HG02970 (cell line): ENCODE measurements around the gene TSGA10IP.

Experiments used
- ATAC-seq: cut with Tn5 transposase; IDR thresholded peaks from one replicate; pipeline ENCODE4 v1.9.1; 2021; ENCODE audit warnings: mild to moderate bottlenecking, moderate library complexity, moderate number of reproducible peaks; ENCODE audit not compliant: unreplicated experiment, low FRiP score

TSGA10IP gene

DNA sequence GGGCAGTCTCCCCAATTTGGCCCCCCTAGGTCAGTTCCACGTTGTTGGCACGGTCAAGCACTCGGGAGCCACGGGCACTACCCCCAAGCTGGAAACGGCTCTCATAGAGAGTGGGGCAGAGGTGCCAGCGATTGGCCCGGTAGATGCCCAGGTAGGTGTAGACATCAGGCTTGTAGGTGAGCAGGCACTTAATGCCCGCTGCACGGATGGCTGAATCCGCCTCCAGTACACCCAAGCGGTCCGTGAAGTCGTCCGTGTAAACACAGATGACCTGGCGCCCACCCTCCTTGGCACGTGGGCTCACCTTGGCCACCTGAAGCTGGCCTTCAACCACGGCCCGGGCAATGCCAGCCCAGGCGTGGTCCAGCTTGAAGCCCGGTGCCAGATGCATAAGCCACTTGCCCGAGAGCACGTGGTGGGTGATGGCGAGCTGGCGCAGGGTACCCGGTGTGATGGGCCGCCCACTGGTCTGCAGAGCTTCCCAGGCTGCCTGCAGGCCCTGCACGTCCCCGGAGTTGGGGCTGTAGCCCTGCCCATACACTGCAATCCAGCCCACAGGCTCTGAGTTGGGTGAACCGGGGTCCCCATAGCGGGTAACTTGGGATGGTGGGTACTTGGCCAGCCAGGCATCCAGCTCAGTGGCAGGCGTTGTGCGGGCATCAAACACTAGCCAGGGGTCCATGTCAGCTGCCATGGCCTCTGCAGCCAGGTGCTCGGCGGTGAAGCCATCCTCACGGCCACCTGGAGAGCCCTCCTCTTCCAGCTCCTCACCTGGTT, 27.7 kb upstream of the TSGA10IP start:
- no peak for ATAC-seq

DNA sequence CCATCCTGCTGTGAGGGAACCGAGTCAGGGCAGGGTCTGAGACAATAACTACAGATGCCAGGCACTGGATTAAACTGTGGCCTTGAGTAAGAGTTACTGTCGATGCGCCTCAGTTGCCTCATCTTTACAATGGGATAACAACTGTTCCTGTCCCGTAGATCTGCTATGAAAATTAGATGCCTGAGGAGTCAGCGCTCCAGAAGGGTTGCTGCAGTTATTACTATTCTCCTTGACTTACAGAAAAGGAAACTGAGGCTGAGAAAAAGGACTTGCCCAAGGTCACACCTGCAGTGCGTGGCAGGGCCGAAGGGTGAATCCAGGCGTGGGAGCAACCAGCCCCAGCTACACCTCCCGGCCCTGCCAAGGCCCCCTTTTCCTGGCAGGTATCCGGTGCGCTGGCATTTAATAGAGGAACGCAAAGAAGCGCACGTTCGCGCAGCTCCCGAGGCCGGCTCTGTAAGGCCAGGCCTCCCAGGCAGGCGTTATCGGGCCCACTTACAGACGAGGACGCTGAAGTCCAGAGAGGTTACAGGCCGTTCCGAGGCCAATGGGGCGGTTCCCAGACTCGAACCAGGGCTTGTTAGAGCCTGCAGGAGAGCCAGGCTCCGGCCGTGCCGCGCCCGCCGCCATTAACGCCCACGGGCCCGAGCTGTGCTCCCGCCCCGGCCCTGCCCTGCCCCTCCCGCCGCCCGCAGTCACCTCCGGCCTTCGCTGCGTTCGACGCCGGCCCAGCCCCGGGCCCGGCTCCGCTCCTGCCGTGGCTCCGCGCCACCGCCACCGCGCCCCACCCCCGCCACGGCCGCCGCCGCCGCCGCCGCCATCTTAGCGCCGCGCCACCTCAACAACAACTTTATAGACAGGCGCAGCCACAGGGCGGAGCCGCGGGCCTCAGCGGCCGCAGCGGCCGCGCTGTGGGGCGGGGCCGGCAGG, 26.8 kb upstream of the TSGA10IP start, which contains the start of gene C11orf68:
Gene C11orf68, minus strand, starts transcription at position 852 of the 930 bp plus-strand sequence. Its CDS starts 31 bp downstream, at position 821.
- peak; percentile 61 for ATAC-seq

DNA sequence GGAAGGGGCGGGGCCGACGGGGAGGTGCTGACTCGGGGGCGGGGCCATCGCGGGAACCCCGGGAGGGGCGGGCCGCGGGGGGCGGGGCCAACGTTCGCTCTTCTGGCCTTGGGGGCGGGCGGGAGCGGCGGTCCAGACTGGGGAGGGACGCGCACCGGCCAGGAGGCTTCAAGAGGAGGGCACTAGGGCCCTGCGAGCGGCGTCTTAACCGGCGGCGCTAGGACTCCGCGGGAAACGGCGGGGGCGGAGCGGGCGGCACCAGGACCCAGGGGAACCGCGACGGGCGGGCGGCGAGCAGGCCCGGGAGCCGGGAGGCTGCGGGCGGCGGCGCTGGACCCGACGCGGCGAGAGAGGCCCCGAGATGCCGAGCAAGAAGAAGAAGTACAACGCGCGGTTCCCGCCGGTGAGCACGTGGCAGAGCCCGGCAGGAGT, 26.1 kb upstream of the TSGA10IP start, which contains the start of gene DRAP1:
Gene DRAP1, plus strand, starts transcription at position 286 of the 432 bp plus-strand sequence. Its CDS starts 76 bp downstream, at position 362.
- ATAC-seq = peak; percentile 83

DNA sequence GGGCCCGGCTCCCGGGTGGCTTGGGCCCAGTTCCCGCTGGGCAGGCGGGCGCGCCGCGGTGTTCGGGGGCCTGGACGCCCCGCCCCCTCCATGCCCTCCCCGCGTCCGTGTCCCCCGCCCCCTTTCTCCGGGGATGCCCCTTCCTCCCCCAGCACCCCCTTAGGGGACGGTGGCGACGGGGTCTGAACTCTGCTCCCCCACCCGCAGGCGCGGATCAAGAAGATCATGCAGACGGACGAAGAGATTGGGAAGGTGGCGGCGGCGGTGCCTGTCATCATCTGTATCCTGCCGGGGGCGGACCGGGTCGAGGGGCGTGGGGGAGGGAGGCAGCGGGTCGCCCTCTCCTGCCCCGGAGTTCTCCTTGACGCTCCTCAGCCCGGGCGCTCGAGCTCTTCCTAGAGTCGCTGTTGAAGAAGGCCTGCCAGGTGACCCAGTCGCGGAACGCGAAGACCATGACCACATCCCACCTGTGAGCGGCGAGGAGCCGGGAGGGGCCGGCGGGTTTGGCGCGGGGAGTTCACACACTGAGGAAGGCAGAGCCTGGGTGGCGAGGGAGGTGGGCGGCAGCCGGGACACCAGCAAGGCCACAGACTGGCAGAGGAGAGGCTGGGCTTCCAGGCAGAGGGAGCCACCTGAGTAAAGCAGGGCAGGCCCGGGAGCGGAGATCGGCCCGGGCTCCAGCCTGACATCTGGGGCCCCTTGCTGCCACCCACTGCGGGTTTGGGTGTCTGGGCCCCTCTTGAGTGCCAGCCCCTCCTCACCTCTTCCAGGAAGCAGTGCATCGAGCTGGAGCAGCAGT, 25.5 kb upstream of the TSGA10IP start:
- ATAC-seq = peak; percentile 36

DNA sequence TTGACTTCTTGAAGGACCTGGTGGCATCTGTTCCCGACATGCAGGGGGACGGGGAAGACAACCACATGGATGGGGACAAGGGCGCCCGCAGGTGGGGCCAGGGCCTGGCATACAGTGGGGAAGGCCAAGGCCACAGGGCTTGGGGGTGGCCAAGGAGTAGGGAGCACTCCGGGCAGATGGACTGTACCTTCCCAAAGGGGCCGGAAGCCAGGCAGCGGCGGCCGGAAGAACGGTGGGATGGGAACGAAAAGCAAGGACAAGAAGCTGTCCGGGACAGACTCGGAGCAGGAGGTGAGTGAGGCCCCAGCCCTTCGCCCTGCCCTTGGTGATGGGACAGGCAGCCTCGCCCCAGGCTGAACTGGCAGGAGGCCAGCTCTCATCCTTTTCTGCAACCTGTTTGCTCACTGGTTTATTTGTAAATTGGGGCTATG, 24.9 kb upstream of the TSGA10IP start:
- no peak for ATAC-seq

DNA sequence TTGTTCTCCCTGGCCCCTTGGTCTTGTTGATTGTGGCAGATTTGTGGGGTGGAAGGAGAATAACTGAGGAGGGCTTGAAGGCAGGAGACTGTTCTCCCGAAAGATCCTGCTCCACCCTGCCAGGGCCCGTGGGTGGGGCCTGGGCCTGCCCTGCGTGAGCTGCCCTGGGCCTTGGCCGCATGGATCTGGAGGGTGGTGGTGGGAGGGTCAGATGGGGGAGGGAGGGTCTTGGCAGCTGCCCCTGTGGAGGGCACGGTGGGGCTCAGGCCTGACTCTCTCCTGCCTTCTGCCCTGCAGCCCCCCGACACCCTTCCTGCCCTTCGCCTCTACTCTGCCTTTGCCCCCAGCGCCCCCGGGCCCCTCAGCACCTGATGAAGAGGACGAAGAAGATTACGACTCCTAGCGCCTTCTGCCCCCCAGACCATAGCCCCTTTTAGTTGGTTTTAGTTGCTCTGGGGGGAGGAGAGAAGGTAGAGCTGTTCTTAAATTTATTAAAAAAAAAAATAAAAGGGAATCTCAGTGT, 24.2 kb upstream of the TSGA10IP start:
- no peak for ATAC-seq

DNA sequence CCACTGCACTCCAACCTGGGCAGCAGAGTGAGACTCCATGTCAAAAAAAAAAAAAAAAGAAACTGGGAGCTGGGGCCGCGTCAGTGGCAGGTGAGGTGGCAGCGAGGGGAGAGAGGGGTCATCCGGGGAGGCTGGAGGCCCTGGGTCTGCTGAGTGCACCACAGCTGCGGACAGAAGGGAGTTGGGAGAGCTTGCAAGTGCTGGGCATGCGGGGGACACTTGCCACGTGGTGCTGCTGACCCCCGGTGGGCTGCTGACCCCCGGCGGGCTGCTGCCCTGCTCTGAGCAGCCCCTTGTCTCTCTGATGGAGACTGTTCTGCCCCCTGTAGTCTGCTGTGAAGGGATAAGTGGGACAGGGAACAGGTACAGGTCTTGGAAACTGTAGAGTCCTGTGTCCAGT, 23.4 kb upstream of the TSGA10IP start:
- no peak for ATAC-seq

DNA sequence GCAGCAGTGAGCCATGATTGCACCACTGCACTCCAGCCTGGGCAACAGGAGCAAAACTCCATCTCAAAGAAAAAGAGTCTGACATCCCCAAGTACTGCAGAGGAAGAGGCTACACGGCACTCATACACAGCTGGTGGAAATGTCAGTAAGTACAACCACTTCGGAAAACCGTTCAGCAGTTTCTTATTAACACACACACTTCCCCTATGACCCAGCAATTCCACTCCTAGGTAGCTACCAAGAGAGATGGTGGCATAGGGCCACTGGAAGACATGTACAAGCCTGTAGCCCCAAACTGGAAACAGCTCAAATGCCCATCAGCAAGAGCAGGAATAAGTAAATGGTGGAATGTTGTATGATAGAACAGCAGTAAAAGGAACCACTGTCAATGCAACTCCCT, 22.7 kb upstream of the TSGA10IP start:
- ATAC-seq = no peak

DNA sequence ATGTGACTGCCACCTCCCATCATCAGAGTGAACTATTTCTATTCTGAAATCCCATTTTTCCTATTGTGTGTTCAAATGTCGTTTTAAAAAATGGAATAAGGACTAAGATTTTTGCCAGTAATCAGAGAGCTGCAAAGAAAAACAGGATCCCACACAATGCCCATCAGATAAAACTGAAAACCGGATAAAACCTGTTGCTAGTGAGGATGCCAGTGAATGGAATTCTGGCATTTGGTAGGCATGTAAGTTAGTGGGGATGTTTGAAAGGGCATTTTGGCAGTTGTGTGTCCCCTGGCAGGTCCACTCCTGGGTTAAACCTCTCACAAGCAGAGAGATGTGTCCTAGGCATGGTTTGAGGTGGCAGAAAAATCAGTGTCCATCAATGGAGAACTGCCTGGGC, 19.9 kb upstream of the TSGA10IP start:
- no peak for ATAC-seq

DNA sequence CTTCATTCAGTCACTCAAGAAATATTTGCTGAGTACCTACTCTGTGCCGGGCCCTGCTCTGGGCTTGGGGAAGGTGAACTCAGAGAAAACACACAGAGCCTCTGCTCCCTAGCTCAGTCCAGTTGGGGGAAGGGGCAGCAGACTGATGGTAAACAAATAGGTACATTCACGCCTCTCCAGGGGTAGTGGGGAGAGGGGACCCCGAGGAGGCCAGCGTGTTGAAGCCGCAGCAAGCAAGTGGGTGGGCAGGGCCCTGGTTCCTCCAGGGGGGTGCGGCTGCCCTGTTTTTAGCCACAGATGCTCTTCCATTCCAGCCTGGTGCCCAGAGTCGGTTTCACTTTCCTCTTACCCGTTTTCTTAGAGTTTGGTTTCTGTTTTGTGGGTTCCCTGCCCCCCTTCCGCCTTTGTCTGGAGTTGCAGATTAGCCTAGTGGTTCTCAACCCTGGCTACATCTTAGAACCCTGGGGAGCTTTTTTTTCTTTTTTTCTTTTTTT, 17.3 kb upstream of the TSGA10IP start:
- no peak for ATAC-seq

DNA sequence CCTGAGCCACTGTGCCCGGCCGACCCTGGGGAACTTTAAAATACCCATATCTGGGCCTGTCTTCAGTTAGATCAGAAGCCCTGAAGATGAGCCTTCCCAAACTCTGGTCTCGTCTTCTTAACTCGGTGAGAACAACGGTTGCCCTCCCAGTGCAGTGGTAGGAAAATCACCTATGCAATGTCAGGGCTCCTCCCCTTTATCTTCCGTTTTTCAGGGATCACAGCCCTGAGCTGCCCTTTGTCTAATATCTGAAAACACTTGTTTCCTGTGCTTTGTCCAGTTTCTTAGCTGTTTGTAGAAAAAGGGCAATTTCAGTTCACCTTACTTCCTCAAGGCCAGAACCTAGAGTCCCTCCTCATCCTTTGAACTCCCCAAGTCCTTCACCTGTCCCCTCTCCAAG, 16.6 kb upstream of the TSGA10IP start:
- ATAC-seq = no peak

DNA sequence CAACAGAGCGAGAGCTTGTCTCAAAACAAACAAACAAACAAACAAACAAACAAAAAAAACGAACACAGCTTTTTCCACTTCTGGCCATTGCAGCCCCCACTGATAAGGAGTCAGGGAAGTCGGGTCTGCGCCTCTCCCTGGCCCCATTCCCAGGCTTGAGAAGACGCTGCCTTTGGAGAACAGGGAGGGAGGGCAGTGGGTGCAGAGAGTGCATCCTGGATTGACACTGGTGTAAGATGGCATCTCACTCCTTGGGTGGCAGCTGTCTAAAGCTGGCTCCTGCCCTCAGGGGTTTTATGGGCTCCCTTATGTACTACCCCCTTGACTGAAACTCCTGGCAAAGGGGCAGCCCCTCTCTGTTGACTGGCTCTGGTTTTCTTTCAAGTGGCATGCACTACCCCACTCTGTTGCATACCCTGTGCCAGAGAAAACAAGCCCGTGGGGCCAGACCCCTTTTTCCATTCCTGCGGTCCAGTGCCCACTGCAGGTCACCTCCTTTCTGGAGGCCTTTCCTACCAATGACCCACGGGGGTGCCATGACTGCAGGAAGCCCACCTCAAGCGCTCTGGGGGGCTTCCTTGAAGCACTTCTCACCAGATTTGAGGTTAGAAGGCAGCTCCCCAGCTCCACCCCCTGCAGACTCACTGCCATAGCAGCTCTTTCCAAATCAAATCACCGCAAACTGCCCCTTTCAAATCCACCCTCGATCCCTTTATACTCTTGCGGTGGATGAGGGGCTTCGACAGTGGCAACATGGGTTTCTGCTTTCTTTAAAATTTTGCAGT, 13.3 kb upstream of the TSGA10IP start:
- ATAC-seq = no peak

DNA sequence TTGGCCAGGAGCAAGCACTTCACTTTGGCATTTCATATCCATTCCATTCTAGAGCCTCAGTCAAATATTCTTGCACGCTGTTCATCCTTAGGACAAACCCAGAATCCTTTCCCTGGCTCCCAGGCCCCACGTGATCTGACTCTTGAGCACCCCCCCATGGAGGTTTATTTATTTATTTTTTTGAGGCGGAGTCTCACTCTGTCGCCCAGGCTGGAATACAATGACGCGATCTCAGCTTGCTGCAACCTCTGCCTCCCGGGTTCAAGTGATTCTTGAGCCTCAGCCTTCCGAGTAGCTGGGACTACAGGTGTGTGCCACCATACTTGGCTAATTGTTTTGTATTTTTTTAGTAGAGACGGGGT, 12.7 kb upstream of the TSGA10IP start:
- ATAC-seq = no peak

DNA sequence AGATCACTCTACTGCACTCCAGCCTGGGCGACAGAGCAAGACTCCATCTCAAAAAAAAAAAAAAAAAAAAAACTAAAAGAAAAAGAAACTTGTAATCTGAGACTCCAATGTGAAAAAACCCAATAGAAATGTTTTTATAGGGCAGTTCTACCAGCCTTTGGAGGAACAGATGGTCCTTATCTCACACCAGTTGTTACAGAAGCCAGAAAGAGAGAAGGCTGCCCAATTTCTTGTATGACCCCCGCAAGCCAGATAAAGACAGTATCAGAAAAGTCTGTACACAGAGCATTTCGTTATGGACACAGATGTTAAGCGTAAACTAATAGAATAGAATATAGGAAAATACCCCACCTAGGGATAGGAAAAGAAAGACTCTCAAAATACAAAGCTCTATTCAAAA, 11.3 kb upstream of the TSGA10IP start:
- no peak for ATAC-seq

DNA sequence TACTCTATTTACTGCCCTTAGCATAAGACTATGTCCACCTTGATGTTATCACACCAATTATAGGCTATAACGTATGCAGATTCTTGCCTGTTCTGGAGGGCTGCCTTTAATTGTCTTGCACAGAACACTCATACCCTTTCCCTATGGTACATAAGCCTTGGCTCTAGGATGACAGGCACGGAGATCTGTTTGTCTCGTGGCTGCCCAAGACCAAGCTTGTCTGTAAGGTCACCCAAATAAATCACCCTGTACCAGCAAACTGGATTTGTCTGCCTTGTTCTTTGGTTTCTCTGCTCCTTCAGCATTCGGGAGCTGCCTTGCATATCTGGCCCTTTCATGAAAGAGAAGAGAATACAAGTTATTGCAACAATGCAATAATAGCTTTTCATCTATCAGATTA, 7.5 kb upstream of the TSGA10IP start:
- no peak for ATAC-seq

DNA sequence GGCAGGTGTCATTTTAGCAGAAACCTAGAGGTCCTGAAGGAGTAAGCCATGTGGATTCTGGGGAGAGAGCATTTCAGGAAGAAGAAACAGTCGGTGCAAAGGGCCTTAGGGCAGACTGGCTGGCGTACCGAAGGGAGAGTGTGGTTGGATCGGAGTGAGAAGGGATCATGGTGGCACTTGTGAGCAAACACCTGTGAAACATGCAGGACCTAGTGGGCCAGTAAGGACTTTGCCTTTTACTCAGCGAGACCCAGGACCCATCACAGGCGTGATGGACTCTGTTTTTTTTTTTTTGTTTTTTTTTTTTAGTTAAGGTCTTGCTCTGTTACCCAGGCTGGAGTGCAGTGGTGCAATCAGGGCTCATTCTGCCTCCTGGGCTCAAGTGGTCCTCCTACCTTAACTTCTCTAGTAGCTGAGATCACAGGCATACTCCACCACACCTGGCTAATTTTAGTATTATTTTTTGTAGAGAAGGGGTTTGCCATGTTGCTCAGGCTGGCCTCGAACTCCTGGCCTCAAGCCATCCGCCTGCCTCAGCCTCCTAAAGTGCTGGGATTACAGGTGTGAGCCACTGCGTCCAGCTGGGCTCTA, 3.5 kb upstream of the TSGA10IP start:
- ATAC-seq = no peak

DNA sequence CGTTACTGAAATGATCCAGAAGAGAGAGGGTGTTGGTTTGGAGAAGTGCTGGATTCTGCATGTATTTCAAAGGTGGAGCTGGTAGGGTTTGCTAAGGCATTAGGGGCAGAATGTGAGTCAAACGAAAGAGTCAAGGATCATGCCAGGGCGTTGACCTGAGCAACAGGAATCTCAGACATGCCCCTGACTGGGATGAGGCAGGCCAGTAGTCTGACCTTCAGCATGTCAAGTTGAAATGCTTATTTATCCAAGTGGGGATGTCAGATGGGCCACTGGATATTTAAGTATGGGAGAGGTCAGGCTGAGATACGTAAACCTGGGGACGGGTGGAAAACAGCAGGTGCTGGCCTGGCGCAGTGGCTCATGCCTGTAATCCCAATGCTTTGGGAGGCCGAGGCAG, 2.7 kb upstream of the TSGA10IP start:
- ATAC-seq = no peak

DNA sequence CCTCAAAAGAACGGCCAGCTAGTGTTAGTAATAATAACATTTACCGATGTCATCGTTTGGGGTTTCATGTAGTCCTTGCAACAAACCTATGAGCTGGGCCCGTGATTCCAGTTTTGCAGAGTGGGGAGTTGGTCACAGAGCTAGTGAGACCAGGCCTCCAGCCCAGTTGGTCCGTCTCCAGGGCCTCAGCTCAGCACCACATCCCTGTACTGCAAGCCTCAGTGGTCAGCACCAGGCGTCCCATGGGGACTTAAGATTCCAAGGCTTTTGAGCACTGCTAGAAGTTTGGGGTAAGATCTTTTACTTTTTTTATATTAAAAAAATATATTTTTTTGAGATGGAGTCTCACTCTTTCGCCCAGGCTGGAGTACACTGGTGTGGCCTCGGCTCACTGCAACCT, 1.1 kb upstream of the TSGA10IP start:
- ATAC-seq = no peak

DNA sequence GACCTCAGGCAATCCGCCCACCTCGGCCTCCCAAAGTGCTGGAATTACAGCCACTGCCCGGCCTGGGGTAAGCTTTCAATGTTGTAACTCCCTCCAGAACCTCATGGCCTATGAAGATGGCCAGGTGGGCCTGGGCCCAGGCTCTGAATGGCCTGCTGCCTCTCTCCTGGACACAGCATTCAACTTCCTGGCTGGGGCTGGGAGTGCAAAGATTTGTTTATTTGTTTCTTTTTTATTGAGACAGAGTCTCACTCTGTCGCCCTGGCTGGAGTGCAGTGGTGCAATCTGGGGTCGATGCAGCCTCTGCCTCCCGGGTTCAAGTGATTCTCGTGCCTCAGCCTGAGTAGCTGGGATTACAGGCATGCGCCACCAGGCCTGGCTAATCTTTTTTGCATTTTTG, 513 bp upstream of the TSGA10IP start:
- ATAC-seq = no peak
